Right renal pelvis (tissue), 4 donors: ENCODE results near the gene NUDT14. TPM values are rescaled to one million over a fixed set of nuclear protein-coding genes. Genes with fewer than 3 reads are reported as not detected.

Experiments used
- DNase-seq, 4 donors: peaks; one replicate each; pipeline ENCODE4 v3.0.0-alpha.2; 2013; ENCODE audit warnings: low read depth in 4 of 4, low spot score in 3 of 4, missing footprints in 1 of 4
- polyA plus RNA-seq, 4 donors: library from polyadenylated mRNA; unstranded; fragments of 120-200 nt; gene quantifications; one replicate each; pipeline ENCODE4 v1.2.1, GENCODE V29; 2013; ENCODE audit not compliant: insufficient read length in 4 of 4

Gene NUDT14
- polyA plus RNA-seq, 4 donors = 25.9 to 35.2 (median 27.0) TPM

DNA sequence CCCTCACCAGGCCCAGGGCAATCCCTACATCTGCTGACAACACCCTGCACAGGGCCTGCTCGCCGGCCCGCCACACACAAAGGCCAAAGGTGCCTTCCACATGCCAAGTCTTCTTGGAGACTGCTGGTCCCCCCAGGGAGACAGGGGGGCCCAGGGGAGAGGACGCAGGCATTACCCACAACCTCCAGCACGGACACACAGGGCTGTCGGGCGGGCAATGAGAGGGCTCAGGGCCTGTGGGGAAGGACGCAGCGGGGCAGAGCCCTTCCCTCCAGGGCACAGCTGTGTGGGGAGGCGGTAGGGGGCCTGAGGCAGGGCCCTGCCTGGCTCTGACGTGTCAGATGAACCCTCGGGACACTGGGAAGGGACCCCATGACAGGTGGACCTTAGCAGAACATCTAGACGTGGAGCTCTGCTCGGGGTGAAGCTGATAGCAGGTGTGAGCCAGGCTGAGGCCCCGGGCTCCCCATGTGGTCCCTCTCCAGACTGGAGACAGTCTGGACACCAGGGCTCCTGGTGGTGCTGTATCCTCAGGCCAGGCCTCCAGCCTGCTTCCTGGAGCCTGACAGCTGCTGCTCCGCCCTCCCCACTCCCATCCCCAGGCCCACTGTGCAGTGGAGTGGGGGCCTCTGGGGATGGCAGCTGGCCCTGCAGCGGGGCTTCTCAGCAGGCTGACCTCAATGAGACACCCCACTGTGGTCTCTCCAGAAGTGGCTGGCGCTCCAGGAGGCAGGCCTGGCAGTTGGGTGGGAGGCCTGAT lies 31.6 kb upstream of the NUDT14 start:
- no peak for DNase-seq

DNA sequence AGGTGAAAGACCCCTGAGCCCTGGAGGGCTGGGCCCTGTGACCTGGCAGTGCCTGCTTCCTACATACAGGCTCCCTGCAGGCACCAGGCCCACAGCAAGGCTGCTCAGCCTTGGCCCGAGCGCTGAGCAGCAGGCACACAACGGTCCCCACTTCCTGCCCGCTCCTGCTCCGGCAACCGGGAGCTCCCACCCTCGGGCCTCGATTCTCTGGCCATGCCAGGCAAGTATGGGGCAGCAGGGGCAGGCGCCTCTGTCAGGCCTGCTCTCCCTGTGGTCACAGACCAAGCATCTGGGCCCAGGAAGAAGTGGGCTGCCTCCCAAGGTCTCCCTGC lies 30.6 kb upstream of the NUDT14 start:
- DNase-seq = no peak

DNA sequence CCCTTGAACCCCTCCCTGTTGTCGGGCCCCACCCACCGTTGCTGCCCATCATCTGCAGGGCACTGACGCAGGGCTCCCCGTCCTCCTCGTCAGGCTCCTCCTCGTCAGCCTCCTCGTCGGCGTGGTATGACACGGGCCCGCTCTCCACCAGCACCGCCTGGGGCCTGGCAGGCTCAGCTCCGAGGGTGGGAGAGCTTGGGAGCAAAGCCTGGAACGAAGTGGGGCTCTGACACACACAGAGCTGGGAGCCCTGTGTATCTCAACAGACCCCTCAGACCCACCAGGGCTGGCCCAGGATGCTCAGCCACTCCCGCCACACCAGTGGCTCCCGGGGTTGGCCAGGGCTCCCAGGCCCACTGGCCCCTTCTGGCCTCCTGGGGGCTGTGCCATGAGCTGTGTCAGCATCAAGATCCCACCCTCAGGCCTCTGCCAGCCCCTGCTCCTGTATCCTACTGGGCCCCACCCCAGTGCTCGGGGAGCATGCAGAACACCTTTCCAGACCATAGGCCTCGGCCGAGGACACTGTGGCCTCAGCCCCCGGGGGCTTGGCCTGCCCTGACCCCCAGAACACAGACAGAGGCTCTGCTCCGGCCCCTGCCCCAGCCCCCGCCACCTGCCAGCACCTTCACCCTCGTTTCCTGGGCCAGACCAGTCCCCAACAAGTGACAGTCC lies 30.1 kb upstream of the NUDT14 start:
- no peak for DNase-seq

DNA sequence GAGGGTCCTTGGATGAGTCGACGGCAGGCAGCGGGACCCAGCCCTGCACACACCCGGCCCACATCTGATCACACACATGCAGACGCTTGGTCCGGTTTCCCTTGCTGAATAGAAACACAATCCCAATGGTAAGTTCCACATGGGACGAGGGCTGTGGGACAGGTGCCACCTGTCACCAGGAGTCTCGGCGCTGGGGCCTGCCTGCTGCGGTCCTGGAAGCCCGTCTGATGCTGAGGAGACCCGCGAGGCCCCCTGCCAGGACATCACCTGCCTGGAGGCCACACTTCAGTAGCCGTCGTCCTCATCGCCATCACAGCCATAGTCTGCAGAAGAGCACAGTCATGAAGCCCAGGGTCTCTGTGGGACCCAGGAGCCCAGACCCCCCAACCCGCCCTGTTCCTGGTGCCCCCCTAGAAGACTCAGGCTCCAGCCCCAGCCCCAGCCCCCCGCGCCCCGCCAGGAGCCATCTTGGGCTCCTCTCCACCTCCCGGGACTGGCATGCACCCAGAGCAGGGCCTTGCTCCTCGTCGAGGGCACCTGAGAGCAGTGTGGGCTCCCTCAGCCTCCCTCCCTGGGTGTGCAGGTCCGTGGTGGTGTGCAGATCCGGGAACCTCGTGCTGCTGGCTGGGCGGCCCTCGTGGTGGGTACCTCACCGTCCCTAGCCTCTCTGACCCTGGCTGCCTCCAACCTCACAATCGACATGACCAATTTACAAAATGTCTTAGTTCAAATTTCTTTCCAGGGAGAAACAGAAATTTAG lies 29.3 kb upstream of the NUDT14 start:
- DNase-seq = no peak

DNA sequence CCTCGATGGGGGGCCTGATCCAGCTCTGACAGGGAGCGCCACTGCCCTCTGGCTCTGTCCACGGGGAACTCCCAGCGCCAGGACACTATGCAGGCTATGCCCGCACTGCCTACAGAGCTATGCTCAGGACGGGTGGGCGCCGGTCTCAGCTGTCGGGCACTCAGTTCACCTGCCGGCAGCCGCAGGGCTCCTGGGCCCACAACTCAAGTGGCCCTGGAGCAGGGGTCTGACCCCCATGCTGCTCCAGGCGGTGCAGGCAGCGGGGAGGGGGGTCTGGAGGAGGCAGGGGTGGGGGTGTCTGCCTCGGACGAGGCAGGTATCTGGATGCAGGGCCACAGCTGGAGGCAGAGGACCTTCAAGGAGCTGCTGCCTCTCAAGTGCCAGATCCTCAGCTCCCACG lies 28.5 kb upstream of the NUDT14 start:
- DNase-seq = no peak

DNA sequence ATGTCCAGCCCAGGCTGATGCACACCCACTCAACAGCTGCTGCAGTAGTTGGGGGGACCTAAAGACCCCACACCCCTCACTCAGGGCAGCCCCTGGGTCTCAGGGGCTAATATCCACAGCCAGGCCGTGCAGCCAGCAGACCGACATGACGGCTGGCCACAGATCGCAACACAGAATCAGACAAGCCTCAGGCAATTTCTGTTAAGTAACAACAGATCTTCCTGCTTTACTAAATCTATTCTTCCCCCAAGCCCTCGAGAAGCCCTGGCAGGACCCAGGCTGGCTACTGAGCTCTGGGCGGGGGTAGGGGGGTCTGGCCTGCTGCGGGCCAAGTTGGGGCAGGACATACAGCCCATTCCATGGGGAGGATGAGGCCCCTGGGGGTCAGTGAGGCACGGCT lies 28.0 kb upstream of the NUDT14 start:
- no peak for DNase-seq

DNA sequence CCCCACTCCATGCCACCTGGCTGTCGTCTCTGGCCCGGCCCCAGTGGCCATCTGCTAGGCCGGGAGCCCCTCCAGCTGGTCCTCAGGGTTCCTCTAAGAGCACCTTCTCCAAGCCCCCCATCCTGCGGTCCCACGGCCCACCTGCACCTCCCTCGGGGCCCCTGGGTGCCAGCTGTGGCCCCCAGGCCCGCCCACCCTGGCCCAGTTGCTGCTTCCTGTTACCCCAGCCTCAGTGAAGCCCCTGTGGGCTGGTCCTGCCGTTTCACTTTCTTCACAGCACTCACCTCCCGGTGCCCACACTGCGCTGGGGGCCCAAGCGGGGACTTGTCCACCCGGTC lies 27.6 kb upstream of the NUDT14 start:
- DNase-seq = no peak

DNA sequence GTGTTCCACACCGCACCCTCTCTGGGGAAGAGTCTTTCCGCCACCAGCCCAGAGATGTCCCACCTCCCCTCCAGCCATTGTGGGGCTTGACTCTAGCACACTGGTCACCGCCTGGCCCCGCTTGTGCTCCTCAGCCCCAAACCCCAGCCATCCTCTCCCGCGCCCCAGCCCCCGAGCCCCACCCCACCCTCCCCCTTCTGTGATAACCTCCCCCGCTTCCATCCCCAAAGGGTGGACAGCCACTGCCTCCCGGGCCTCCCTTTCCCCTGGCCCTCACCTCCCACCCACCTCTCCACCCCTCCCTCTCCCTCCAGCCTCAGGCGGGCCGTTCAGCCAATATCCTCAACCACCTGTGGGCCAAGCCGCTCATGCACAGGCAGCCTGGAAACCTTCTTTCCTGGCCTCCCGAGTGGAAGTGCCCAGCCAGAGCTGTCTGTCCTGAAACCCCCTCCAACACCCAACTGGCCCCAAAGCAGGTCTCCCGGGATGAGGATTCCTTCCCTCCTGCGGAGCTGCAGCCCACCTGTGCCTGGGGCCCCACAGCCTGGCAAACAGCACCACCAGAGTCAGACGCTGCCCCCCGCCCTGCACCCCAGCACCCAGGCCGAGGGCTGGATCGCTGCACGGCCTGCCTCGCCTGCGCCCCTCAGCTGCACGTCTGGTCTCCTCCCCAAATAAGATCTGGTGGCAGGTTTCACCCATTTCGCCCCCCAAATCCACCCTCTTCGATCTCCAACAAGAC lies 27.1 kb upstream of the NUDT14 start:
- no peak for DNase-seq

DNA sequence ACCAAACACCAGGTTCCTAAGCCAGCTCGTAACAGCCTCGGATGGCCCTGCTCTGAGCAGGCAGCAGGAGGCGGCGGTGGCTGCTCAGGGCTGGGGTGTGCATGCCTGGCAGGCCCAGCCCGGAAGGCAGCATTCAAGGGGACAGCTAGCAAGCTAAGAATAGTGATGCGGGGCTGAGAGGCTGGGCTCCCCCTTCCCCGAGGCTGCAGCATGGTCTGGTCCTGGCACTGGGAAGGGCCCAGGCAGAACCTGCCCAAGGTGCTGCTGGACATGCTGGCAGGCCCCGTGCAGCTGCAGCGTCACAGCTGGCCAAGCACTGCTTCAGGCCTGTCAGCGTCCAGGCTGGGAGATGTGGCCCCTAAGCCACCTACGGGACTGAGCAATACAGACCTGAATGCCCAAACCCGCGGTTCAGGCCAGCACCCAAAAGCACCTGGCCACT lies 26.4 kb upstream of the NUDT14 start:
- no peak for DNase-seq

DNA sequence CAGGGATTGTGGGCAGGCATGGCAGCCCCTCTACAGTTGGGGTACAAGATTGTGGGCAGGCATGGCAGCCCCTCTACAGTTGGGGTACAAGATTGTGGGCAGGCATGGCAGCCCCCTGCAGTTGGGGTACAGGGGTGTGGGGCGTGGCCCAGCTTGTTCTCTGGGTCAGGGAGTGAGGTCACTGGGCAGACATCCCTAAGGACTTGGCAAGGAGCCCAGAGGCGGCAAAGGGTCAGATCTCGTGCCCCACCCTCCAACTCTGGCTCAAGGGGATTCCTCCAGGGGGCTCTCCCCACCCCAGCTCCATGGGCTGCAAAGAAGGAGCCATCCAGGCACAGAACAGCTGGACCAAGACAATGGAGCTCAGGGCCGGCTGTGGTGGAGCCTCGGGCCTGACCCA lies 25.8 kb upstream of the NUDT14 start:
- DNase-seq = no peak

DNA sequence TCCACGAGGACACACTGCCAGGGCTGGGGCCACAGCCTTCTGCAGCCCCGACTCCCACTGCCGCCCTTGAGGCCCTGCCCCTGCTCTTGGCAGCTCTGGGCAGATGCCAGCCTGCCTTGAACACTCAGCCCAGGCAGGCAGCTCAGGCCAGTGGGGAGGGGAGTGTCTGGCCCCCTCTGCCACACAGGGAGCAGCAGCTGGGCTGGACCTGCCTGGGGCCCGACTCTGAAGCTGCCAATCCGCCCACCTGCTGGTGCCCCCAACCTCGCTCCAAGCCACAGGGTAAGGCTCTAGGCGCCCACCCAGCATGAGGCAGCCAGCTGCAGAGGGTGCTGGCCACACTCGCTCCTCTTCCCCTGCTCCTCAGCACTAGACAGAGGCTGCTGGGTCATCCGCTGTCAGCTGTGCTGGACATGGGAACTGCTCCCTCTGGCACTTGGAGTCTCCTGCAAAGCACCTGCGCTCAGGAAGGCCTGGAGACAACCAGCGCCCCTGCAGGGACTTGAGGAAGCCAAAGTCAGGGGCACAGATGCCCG lies 24.6 kb upstream of the NUDT14 start:
- DNase-seq = no peak

DNA sequence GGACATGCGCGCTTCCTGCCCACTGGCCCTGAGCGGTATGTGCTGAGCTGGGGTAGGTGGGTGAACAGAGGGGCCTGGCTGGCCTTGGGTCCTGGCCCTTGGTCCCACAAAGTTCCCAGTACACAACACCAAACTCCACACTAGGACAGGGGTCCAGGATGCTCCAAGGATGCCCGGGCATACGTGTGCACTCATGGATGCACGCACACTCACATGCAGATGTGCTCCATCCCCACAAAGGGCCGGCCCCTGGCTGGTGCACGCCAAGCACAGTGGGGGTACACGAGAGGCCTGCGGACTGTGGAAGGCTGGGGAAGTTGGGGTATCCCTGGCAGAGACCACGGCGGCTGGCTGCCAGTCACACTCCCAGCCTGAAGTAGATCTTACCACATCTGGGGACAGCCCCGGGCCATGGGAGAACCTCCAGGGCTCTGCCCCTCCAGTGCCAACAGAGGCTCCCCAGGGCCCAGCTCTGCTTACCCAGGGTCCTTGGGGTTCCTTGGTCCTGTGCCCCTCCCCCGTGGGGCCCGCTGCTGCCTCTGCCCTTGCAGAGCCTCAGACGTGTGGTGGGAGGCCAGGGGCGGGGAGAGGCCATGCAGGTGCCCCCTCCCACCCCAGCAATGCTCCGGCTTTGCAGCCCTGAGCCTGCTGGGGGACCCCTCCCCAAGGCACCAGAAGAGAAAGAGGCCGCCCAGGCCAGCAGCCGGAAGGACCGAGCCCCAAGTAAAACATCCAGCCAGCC lies 24.0 kb upstream of the NUDT14 start:
- DNase-seq = no peak

DNA sequence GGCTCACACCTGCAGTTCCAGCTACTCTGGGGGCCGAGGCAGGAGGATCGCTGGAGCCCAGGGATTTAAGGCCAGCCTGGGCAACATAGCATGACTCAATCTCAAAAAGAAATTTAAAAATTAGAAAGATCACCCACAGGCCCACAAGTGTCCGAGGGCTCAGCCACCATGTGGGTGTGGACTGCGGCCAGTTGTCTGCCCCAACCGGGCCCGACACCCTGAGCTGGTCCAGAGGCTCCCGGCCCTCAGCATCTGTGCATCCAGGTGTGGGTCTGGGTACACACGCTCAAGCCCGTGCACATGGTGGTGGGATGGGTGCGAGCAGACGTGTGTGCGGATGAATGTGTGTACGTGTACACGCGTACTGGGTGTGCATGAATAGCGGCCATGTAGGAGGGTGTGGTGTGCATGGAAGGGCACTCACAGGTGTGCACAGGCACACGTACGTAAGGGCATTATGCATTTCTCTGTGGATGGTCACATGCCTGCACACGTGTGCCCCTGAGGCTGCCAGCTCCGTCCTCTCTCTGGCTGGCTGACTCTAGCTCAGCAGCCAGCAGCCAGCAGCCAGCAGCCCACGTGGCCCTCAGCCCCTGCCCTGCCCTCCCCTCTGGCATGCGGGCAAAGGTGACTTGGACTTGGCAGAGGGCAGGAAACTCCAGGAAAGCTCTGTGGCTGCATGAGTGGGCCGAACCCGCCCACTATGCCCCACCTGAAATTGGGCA lies 23.3 kb upstream of the NUDT14 start:
- no peak for DNase-seq

DNA sequence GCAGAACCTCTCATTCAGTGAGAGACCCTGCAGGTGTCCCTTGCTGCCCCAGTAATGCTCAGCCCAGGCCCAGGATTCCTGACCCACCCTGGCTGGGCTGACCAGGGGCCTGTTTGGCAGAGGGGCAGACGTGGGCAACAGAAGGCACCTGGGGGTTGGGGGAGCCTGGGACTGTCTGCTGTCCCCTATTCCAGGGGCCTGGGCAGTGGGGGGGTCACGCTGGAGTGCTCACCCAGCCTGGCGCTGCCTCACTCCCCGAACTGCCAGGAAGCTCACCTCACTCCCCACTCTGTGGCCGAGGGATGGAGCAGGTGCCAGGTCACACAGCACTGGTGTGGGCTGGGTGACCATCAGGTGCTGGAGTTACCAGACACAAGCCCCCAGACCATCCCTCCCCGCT lies 22.6 kb upstream of the NUDT14 start:
- no peak for DNase-seq

DNA sequence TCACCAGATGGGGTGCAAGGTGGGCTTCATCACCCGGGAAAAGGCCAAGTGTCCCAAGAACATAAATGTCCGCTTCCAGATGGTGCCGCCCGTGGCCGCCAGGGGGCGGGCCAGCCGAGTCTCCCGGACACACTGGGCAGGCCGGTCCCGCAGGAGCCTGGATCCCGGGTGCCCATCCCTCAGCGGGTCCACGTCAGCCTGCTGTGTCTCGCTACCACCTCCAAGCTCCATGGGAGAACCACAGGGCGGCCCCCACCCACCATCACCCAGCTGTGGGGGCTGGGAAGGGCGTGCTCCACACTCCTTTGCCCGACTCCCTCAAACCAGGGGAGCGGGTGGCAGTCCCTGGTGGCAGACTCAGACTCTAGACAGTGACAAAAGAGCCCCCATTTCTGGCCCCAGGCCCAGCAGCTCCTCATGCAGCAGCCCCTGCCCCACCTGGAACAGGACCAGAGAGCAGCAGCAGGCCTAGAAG lies 22.0 kb upstream of the NUDT14 start:
- no peak for DNase-seq

DNA sequence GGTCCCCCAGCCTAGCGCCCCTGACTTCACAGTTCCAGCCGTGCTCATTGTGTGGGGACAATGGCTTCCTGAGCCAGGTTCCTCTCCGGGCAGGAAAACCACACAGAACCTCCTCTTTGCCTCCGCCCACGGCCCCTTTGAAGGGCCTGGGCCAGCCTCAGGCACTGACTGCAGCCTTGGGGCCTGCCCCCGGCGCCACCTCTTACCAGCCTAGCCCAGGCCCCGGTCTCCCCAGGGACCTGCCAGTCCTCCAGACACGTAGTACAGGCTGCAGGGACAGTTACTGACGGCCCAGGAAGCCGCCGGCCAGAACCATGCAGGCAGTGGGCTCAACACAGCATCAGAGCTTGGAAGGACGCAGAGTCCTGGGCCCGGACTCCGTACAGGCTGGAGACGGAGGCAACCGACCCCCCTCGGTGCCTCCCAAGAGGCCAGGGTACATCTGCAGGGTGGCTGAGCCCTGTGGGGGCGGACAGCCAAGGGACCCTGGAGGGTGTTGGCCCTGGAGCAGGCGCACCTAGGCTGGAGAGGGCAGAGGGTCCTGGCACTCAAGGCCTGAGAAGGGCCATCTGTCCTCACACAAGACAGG lies 20.9 kb upstream of the NUDT14 start:
- no peak for DNase-seq

DNA sequence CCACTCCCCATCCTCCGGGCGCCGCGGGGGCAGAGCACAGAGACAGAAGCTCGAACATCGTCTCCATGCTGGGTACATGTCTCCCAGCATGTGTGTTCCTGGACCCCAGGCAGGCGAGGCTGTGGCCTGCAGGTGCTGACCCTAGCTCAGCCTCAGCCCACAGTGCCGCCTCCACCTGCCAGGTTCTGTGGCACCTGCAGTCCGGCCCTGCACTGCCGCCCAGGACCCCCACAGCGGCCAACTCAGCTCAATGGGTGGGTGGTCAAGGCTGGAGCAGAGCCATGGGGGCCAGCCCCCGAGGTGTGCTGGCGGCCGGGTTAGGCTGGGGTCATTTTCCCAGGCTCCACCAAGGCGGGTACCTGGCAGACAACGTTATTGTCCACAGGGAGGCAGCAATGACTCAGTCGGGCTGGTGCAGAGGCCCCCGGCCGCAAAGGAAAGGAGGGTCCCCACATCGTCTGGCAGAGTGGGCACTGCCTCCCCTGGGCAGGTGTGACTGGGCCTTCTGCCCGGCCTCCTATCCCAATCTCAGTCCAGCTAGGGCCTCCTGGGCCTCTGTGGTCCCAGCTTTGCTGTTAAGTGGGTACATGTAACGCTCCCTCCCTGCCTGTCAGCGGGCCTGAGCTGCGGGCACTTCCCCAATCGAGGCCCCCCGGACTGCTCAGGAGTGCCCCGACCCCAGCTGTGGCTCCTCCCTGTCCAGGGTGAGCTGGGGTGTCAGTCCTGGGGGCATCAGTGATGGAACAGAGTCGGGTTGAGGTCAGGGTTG lies 20.2 kb upstream of the NUDT14 start:
- no peak for DNase-seq

DNA sequence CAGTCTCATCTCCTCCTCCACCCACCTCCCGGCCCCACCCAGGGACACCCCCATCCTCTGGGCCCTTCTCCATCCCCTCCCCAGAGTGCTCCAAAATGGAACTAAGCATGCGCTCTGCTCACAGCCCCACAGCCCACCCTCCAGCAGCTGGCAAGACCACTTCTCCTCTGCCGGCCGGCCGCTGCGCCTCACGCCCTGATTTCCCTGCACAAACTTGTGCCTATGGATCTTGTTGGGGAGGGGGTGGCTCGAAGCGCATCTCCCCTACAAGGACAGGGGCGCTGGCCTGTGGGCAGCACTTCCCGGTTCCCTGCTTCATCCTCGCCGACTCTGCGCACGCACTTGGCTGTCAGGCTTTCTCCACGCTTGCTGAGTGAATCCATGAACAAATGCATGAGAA lies 19.5 kb upstream of the NUDT14 start:
- DNase-seq = no peak
